Neural cell (in vitro differentiated cells): ENCODE measurements around the gene GPR17.

ENCODE experiments used
- EP300 ChIP-seq: fragments of 450-650 bp; conservative IDR thresholded peaks from 2 replicates; pipeline ENCODE4 v1.6.1; 2014; ENCODE audit warnings: antibody characterized with exemption, mild to moderate bottlenecking, moderate library complexity; ENCODE audit not compliant: poor library complexity, severe bottlenecking
- EZH2 ChIP-seq: fragments of 200-600, 300-800 bp; shearing (Covaris generic), sonication (generic); IDR thresholded peaks from 2 replicates; pipeline ENCODE4 v1.6.1; 2014; ENCODE audit warnings: antibody characterized with exemption, low read length, borderline replicate concordance, mild to moderate bottlenecking; ENCODE audit not compliant: insufficient read depth, poor library complexity, severe bottlenecking
- MXI1 ChIP-seq: fragments of 450-650 bp; conservative IDR thresholded peaks from 2 replicates; pipeline ENCODE4 v1.6.1; 2014; ENCODE audit warnings: antibody characterized with exemption, mild to moderate bottlenecking; ENCODE audit not compliant: poor library complexity, severe bottlenecking
- POLR2AphosphoS5 ChIP-seq: IDR thresholded peaks from 2 replicates; pipeline ENCODE4 v1.6.1; 2012
- RAD21 ChIP-seq: fragments of 450-650 bp; conservative IDR thresholded peaks from 2 replicates; pipeline ENCODE4 v1.6.1; 2014; ENCODE audit warnings: antibody characterized with exemption, mild to moderate bottlenecking, moderate library complexity
- SMC3 ChIP-seq: fragments of 450-650 bp; conservative IDR thresholded peaks from 2 replicates; pipeline ENCODE4 v1.6.1; 2014; ENCODE audit warnings: antibody characterized with exemption, mild to moderate bottlenecking, moderate library complexity; ENCODE audit not compliant: poor library complexity
- TAF1 ChIP-seq: IDR thresholded peaks from 2 replicates; pipeline ENCODE4 v1.6.1; 2012; ENCODE audit warnings: low read depth
- TF ChIP-seq, protein P1 (sequence below): fragments of 450-650 bp; IDR thresholded peaks from 2 replicates; pipeline ENCODE4 v1.5.1; 2014; ENCODE audit warnings: antibody characterized with exemption, mild to moderate bottlenecking, moderate library complexity; ENCODE audit not compliant: poor library complexity, severe bottlenecking
- TF ChIP-seq, protein P2 (sequence below): IDR thresholded peaks from 2 replicates; pipeline ENCODE4 v1.6.1; 2012; ENCODE audit warnings: borderline replicate concordance

- TF ChIP-seq, protein P1, sequence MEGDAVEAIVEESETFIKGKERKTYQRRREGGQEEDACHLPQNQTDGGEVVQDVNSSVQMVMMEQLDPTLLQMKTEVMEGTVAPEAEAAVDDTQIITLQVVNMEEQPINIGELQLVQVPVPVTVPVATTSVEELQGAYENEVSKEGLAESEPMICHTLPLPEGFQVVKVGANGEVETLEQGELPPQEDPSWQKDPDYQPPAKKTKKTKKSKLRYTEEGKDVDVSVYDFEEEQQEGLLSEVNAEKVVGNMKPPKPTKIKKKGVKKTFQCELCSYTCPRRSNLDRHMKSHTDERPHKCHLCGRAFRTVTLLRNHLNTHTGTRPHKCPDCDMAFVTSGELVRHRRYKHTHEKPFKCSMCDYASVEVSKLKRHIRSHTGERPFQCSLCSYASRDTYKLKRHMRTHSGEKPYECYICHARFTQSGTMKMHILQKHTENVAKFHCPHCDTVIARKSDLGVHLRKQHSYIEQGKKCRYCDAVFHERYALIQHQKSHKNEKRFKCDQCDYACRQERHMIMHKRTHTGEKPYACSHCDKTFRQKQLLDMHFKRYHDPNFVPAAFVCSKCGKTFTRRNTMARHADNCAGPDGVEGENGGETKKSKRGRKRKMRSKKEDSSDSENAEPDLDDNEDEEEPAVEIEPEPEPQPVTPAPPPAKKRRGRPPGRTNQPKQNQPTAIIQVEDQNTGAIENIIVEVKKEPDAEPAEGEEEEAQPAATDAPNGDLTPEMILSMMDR = no peak
- TF ChIP-seq EZH2 (no peak), POLR2AphosphoS5 (no peak), MXI1 (no peak), TAF1 (no peak), EP300 (no peak), RAD21 (no peak), SMC3 (no peak)
- TF ChIP-seq, protein P2, sequence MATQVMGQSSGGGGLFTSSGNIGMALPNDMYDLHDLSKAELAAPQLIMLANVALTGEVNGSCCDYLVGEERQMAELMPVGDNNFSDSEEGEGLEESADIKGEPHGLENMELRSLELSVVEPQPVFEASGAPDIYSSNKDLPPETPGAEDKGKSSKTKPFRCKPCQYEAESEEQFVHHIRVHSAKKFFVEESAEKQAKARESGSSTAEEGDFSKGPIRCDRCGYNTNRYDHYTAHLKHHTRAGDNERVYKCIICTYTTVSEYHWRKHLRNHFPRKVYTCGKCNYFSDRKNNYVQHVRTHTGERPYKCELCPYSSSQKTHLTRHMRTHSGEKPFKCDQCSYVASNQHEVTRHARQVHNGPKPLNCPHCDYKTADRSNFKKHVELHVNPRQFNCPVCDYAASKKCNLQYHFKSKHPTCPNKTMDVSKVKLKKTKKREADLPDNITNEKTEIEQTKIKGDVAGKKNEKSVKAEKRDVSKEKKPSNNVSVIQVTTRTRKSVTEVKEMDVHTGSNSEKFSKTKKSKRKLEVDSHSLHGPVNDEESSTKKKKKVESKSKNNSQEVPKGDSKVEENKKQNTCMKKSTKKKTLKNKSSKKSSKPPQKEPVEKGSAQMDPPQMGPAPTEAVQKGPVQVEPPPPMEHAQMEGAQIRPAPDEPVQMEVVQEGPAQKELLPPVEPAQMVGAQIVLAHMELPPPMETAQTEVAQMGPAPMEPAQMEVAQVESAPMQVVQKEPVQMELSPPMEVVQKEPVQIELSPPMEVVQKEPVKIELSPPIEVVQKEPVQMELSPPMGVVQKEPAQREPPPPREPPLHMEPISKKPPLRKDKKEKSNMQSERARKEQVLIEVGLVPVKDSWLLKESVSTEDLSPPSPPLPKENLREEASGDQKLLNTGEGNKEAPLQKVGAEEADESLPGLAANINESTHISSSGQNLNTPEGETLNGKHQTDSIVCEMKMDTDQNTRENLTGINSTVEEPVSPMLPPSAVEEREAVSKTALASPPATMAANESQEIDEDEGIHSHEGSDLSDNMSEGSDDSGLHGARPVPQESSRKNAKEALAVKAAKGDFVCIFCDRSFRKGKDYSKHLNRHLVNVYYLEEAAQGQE = no peak
These were observed 16.1 kb downstream of the GPR17 start for GRCh38 chr2:127661949-127662510.
